Pancreas (tissue), 10 donors: ENCODE measurements around the gene SFXN5. TPM values are rescaled to one million over a fixed set of nuclear protein-coding genes. Genes with fewer than 3 reads are reported as not detected.

Source experiments
- ATAC-seq, 4 donors: fragments of 200-7000 bp; cut with Tn5 transposase; one replicate each; pipeline versions ENCODE4 v1.8.0 to v1.9.1; 2020; ENCODE audit warnings: mild to moderate bottlenecking in 4 of 4, moderate library complexity in 4 of 4
- DNase-seq, 6 donors: peaks; one replicate each; pipeline ENCODE4 v3.0.0-alpha.2; 2020
- FAIRE-seq: peaks from 2 replicates; lab custom pipeline; 2012; peaks lifted over from hg19 to GRCh38; lab: Jason Lieb, UNC
- H3K27ac ChIP-seq, 4 donors: fragments of 200-600 bp; sonication (generic); 1 replicate in 3 of 4; 2 replicates in 1 of 4; pipeline versions ENCODE4 v1.5.0 to v1.8.0; 2020
- H3K27me3 ChIP-seq, 4 donors: fragments of 200-600 bp; one replicate each; pipeline ENCODE4 v1.8.0; 2021
- H3K36me3 ChIP-seq, 3 donors: fragments of 200-600 bp; sonication (generic) in 1 of 3; one replicate each; pipeline versions ENCODE4 v1.5.0 to v1.8.0; 2020 to 2021
- H3K4me1 ChIP-seq, 3 donors: fragments of 200-600 bp; one replicate each; pipeline ENCODE4 v1.8.0; 2021
- H3K4me3 ChIP-seq, 4 donors: fragments of 200-600 bp; sonication (generic) in 2 of 4; one replicate each; pipeline versions ENCODE4 v1.5.0 to v1.8.0; 2020 to 2021
- H3K9me3 ChIP-seq, 4 donors: fragments of 200-600 bp; one replicate each; pipeline ENCODE4 v1.8.0; 2021
- CTCF ChIP-seq, 4 donors: fragments of 200-600 bp; sonication (generic) in 3 of 4; IDR thresholded peaks; one replicate each; pipeline versions ENCODE4 v1.5.0 to v1.8.0; 2021; ENCODE audit warnings: antibody characterized with exemption in 4 of 4
- WGBS, 2 donors: extraction: QIAGEN DNeasy Blood & Tissue Kit; methylation state at CpG; one replicate each; pipeline ENCODE4 v1.1.7; 2013; 5-methylcytosine and 5-hydroxymethylcytosine counted together
- intact Hi-C, 3 donors: fragments of 100-400 bp; cut with DNase I; formaldehyde crosslinking; loops; one replicate each; pipeline versions ENCODE4 v1.11.1 to v1.14.2; 2022
- polyA plus RNA-seq, 2 donors: library from polyadenylated mRNA; stranded (reverse); fragments of 200-250 nt; gene quantifications; one replicate each; pipeline ENCODE4 v1.2.3, GENCODE V29; 2013
- total RNA-seq, 6 donors: library from RNA; stranded (reverse); fragmentation: NEBNext Ultra II Directional in 4 of 6; extraction: Animal tissue kit (Norgen Biotek cat#: 25700) in 4 of 6; gene quantifications; one replicate each; pipeline versions ENCODE4 v1.2.1 to v1.2.4, GENCODE V29; 2021 to 2023
- donor health status: healthy with polysubstance abuse.
- donor health status: DM: no; HTN: no; CAD: no; lungs with moderate emphysema.
- donor health status: DM: no; HTN: no; CAD: no.
- donor health status: control.
- donor health status: control.
- donor health status: Bipolar disorder and iron deficiency.
- donor health status: DM: yes; HTN: yes; CAD: no.
- donor health status: DM: no; HTN: no; CAD: no.
- donor health status: DM: no; HTN: no; CAD: no.
- donor health status: DM: yes; HTN: yes; CAD: no.

The SFXN5 gene
- total and polyA plus RNA-seq, 8 donors: 2.6 to 8.4 (median 5.4) TPM

- no peak for TF ChIP-seq CTCF (IDR thresholded peaks at IDR 0.05)
- intact Hi-C loops: no loop called here
- peak in 1 of 6 donors; percentile 55 for DNase-seq
- Histone ChIP-seq H3K4me1 (no peaks in the 10 kb centered on the region), H3K27me3 (no peaks in the 10 kb centered on the region), H3K4me3 (no peak overlapping the region), H3K9me3 (no peaks in the 10 kb centered on the region), H3K36me3 (no peaks in the 10 kb centered on the region), H3K27ac (no peak overlapping the region)
- no peak for FAIRE-seq
- ATAC-seq: no peak
- WGBS, 2 donors: 81 to 88% methylated on average over 12 to 13 of the region's 13 CpGs
Observed at GRCh38 chr2:72950558-72951255, 120.8 kb downstream of the SFXN5 start.

- 87 to 90% methylated on average over 4 of the region's 4 CpGs for WGBS, 2 donors
- no peak overlapping the region for H3K4me3 ChIP-seq
- H3K36me3 ChIP-seq: no peaks in the 10 kb centered on the region
- H3K9me3 ChIP-seq: no peaks in the 10 kb centered on the region
- no peaks in the 10 kb centered on the region for H3K27me3 ChIP-seq
- ATAC-seq (no peak), FAIRE-seq (no peak), DNase-seq (peak in 1 of 6 donors; percentile 4)
- intact Hi-C loops: no loop called here
- TF ChIP-seq CTCF (IDR thresholded peaks at IDR 0.05): no peak
- no peak overlapping the region for H3K27ac ChIP-seq
- no peaks in the 10 kb centered on the region for H3K4me1 ChIP-seq
Observed at GRCh38 chr2:72949642-72950041, 121.9 kb downstream of the SFXN5 start.

- 97 to 100% methylated on average over 2 of the region's 2 CpGs for WGBS, 2 donors
- FAIRE-seq (no peak), ATAC-seq (no peak), DNase-seq (no peak)
- no peaks in the 10 kb centered on the region for H3K9me3 ChIP-seq
- H3K36me3 ChIP-seq: no peaks in the 10 kb centered on the region
- H3K4me3 ChIP-seq: no peak overlapping the region
- TF ChIP-seq CTCF (IDR thresholded peaks at IDR 0.05): no peak
- H3K27ac ChIP-seq: no peak overlapping the region
- H3K27me3 ChIP-seq: no peaks in the 10 kb centered on the region
- no peaks in the 10 kb centered on the region for H3K4me1 ChIP-seq
- intact Hi-C loops: no loop called here
Observed at GRCh38 chr2:72949045-72949444, 122.5 kb downstream of the SFXN5 start.

GRCh38 chr2:72947952-72948830, 123.3 kb downstream of the SFXN5 start:
- no peak overlapping the region for H3K4me3 ChIP-seq
- no peak for FAIRE-seq
- H3K27me3 ChIP-seq: no peaks in the 10 kb centered on the region
- intact Hi-C loops: no loop called here
- no peaks in the 10 kb centered on the region for H3K36me3 ChIP-seq
- H3K27ac ChIP-seq: no peak overlapping the region
- no peaks in the 10 kb centered on the region for H3K9me3 ChIP-seq
- 89 to 93% methylated on average over 10 of the region's 10 CpGs for WGBS, 2 donors
- no peaks in the 10 kb centered on the region for H3K4me1 ChIP-seq
- peak in 1 of 6 donors; percentile 39 for DNase-seq
- no peak for TF ChIP-seq CTCF (IDR thresholded peaks at IDR 0.05)
- no peak for ATAC-seq
